Liver (tissue), 3 donors: ENCODE results near the gene ULK1.

Source experiments
- CTCF ChIP-seq: fragments of 150-350 bp; IDR thresholded peaks from 2 replicates; pipeline ENCODE4 v1.5.1; 2017; ENCODE audit warnings: improper control_type of control experiment, low read depth, low read length; ENCODE audit not compliant: missing input control
- RAD21 ChIP-seq, 2 donors: IDR thresholded peaks; 2 replicates each; pipeline ENCODE4 v1.6.1; 2016; ENCODE audit warnings: antibody characterized with exemption in 2 of 2, mild to moderate bottlenecking in 2 of 2
- ZBTB33 ChIP-seq: IDR thresholded peaks from 2 replicates; pipeline ENCODE4 v1.6.1; 2016; ENCODE audit warnings: antibody characterized with exemption
- donor health status: healthy.
- donor health status: healthy.

- no peak for TF ChIP-seq RAD21 (IDR thresholded peaks at IDR 0.05)
- TF ChIP-seq CTCF, result no peak
- TF ChIP-seq ZBTB33, result no peak
Measured at GRCh38 chr12:131856366-131857097, 37.9 kb upstream of the ULK1 start.
